GM12872 (cell line): ENCODE measurements around the gene CELF2.

ENCODE experiments used
- TF ChIP-seq, protein P1 (sequence below): IDR thresholded peaks from 3 replicates; pipeline ENCODE4 v1.5.1; 2011; ENCODE audit warnings: low read depth, mild to moderate bottlenecking, low read length, moderate library complexity; ENCODE audit not compliant: insufficient read depth

The CELF2 gene

DNA sequence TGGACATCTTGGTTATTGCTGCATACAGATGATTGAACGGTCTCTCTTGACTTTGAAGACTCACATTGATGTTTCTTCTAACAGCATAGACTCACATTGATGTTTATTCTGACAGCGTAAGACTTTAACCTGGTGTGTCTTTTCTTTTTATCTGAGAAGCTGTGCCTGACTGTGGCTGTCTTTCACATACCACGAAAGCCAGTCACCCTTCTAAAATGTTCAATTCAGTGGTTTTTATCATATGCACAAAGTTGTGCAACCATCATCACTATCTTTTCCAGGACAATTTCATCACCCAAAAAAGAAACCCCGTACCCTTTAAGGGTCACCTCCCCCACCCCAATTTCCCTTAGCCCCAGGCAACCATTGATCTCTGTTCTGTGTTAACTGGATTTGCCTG lies 24.7 kb downstream of the CELF2 start:
- TF ChIP-seq, protein P1, sequence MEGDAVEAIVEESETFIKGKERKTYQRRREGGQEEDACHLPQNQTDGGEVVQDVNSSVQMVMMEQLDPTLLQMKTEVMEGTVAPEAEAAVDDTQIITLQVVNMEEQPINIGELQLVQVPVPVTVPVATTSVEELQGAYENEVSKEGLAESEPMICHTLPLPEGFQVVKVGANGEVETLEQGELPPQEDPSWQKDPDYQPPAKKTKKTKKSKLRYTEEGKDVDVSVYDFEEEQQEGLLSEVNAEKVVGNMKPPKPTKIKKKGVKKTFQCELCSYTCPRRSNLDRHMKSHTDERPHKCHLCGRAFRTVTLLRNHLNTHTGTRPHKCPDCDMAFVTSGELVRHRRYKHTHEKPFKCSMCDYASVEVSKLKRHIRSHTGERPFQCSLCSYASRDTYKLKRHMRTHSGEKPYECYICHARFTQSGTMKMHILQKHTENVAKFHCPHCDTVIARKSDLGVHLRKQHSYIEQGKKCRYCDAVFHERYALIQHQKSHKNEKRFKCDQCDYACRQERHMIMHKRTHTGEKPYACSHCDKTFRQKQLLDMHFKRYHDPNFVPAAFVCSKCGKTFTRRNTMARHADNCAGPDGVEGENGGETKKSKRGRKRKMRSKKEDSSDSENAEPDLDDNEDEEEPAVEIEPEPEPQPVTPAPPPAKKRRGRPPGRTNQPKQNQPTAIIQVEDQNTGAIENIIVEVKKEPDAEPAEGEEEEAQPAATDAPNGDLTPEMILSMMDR, result no peak

DNA sequence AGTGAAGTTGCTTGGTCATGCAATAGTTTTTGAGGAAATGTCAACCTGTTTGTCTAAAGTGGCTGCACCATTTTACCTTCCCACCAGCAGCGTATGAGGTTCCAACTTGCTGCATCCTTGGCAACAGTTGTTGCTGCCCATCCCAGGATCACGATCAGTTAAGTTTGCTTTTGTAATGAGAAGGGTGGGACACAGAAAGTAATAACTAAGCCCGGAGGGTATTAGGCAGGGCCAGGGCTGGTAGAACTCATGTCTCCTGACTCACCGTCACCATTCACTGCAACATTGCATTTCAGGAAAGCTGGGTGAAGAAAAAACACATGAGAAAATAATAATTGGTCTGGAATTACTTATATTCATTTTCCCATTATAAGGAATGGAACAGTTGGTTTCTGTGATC lies 25.4 kb downstream of the CELF2 start:
- TF ChIP-seq, protein P1, result no peak

DNA sequence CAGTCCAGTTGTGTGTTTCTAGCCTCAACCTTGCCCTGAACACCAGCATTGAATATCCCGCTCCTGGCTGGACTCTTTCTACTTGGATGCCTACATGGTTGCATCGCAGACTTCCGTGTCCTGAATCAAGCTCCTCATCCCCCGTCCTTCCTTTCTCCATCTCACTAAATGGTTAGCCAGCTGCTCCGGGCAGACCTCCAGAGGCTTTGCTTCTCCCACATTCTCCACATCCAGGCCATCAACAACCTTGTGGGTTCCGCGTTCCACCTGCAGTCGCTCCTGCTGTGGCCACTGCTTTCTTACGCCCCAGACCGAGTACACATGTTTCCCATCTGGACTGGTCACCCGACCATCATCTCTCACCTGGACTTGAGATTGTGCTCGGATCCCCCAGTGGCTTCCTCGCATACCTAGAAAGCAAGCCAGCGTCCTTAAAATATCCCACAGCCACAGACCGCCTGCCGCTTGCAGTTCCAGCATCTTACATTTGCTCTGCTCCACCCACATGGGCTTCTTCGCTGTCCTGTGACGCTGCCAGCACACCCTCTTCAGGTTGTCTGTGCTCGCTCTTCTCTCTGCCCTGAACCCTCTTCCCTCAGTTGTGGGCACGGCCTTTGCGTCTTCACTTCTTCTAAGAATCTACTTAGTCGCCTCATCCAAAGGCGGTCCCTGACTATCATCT lies 25.9 kb downstream of the CELF2 start:
- TF ChIP-seq, protein P1, result no peak

DNA sequence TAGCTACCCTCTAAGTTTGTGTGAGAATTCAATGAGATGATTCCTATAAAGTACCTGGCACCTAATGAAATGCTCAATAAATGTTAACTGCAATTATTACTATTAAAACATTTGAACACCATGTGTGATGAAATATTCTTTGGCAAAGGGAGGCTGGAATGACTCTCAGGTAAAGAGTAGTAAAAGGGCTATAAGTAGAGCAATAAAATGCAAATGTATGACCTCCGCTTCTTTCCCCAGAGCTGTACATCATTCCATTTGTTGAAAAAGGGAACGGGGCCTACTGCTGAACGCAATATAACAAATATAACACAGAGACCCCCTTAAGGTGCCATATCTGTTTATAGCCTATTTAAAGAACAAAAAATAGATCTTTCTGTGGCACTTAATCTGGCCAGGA lies 27.8 kb downstream of the CELF2 start:
- TF ChIP-seq, protein P1, result no peak

DNA sequence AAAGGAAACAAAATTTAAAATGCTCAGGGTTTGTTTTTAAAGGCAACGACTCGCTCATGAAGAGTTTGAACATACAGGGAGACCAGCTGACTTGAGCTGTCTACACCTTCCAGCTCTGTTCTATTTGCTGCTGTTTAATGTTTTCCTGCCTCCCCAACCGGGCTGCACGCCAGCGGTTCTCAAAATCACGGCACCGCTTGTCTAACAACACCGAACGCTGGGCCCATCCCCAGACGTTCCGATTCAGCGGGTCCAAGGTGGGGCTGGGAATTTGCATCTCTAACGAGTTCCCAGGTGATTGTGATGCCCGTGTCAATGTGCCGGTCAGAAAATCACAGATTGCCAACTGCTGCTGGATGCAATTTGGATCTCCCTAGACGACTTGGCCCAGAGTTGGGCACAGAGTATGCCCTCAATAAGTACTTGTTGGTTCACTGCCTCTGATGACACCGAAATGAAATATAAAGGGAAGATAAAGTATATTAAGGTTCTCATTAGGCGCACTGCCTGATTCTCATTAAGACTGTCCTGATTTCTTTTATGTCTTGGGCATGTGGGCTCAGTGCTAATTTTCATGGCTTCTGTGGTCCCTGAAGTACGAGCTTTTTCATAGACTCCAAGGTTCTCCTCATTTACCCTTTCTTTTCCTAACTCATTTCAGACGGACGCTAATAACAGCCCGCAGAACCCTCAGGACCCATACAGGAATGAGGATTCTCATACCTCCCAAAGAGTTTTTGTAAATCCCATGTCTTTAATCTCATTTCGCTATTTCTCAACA lies 28.5 kb downstream of the CELF2 start:
- TF ChIP-seq, protein P1, result no peak

DNA sequence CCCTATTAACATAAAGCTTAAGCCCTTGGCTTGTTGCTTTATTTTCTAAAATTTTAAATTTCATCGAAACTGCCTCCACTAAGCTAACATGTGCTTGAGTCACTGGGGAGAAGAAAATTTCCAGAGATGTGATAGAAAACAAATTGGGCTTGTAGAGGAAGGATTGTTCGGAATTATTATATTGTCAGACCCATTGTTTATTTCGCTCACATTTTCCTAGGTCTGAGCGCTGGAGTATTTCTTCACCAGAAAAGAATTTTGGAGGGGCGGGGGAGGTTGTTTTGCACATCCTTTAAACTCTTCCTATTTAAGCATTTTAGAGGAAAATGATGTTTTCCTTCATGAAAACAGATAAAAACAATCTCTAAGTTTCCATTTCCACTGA lies 29.1 kb downstream of the CELF2 start:
- TF ChIP-seq, protein P1, result no peak

DNA sequence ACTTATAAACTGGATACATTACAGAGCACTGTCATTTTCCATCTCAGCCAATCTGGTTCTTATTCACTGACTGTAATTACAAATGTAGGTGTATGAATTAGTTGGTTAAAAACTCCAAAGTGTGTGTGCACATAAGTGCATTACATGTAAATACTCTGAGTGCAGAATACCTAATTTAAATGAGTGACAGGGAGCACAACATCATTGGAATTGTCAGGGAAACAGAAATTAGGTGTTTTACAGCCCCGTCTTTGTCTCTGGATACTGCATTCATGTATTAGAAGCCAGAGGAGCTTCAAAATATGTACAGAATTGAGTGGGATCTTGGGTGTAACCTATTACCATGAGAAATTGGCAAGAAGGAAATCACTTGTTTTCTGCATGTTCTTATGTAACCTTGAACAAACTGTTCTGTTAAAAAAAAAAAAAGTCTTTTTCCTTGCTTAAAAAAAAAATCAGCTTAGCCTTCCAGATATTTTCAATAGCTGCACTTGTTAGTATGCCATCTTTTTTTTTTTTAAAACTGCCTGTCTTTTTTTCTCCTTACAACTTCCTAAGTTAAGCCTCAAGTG lies 31.1 kb downstream of the CELF2 start:
- TF ChIP-seq, protein P1, result no peak
